Bladder microvascular endothelial cell (primary cell): ENCODE results near the gene KRTAP13-1. TPM values are rescaled to one million over a fixed set of nuclear protein-coding genes. Genes with fewer than 3 reads are reported as not detected.

Experiments used
- total RNA-seq: library from RNA; depleted of rRNA; stranded (reverse); fragments of >200 nt; gene quantifications from 2 replicates; pipeline ENCODE4 v1.2.3, GENCODE V29; 2014

KRTAP13-1 gene
- not detected in 2 replicates for total RNA-seq

GRCh38 chr21:30395731-30396130, at the start of gene KRTAP13-1:
TSS of gene KRTAP13-1 (plus strand) at chr21:30396031. CDS start at chr21:30396087, 56 bp downstream.

GRCh38 chr21:30348506-30348905, 47.3 kb upstream of the KRTAP13-1 start, which contains the start of gene KRTAP23-1:
TSS of gene KRTAP23-1 (minus strand) at chr21:30348606. CDS start at chr21:30348606, 0 bp downstream.

GRCh38 chr21:30372139-30372770, 23.6 kb upstream of the KRTAP13-1 start, which contains the start of gene KRTAP13-2:
TSS of gene KRTAP13-2 (minus strand) at chr21:30372271. CDS start at chr21:30372213, 58 bp downstream.

GRCh38 chr21:30425826-30426225, 30.0 kb downstream of the KRTAP13-1 start, which contains the start of gene KRTAP13-3:
TSS of gene KRTAP13-3 (minus strand) at chr21:30425926. CDS start at chr21:30425912, 14 bp downstream.

GRCh38 chr21:30430170-30430655, 34.4 kb downstream of the KRTAP13-1 start, which contains the start of gene KRTAP13-4:
TSS of gene KRTAP13-4 (plus strand) at chr21:30430220. CDS start at chr21:30430276, 56 bp downstream.

GRCh38 chr21:30439975-30440374, 44.1 kb downstream of the KRTAP13-1 start, which contains the start of gene KRTAP15-1:
TSS of gene KRTAP15-1 (plus strand) at chr21:30440275. CDS start at chr21:30440328, 53 bp downstream.

Other genes starting within 250 kb of the KRTAP13-1 start
- gene CLDN17, start 229.2 kb upstream of the KRTAP13-1 start, total RNA-seq = not detected in 2 replicates
- gene CLDN8, start 179.9 kb upstream of the KRTAP13-1 start, total RNA-seq = not detected in 2 replicates
- gene KRTAP24-1, start 113.1 kb upstream of the KRTAP13-1 start, total RNA-seq = not detected in 2 replicates
- not detected in 2 replicates for gene KRTAP25-1, start 106.5 kb upstream of the KRTAP13-1 start, total RNA-seq
- not detected in 2 replicates for gene KRTAP26-1, start 75.7 kb upstream of the KRTAP13-1 start, total RNA-seq
- not detected in 2 replicates for gene KRTAP27-1, start 58.3 kb upstream of the KRTAP13-1 start, total RNA-seq
- not detected in 2 replicates for gene KRTAP23-1, start 47.4 kb upstream of the KRTAP13-1 start, total RNA-seq
- gene KRTAP13-2, start 23.8 kb upstream of the KRTAP13-1 start, total RNA-seq = not detected in 2 replicates
- gene KRTAP13-3, start 29.9 kb downstream of the KRTAP13-1 start, total RNA-seq = not detected in 2 replicates
- not detected in 2 replicates for gene KRTAP13-4, start 34.2 kb downstream of the KRTAP13-1 start, total RNA-seq
- gene KRTAP15-1, start 44.2 kb downstream of the KRTAP13-1 start, total RNA-seq = not detected in 2 replicates
- not detected in 2 replicates for gene KRTAP19-1, start 84.3 kb downstream of the KRTAP13-1 start, total RNA-seq
- gene KRTAP19-2, start 91.4 kb downstream of the KRTAP13-1 start, total RNA-seq = not detected in 2 replicates
- gene KRTAP19-3, start 96.0 kb downstream of the KRTAP13-1 start, total RNA-seq = not detected in 2 replicates
- not detected in 2 replicates for gene KRTAP19-4, start 101.1 kb downstream of the KRTAP13-1 start, total RNA-seq
- not detected in 2 replicates for gene KRTAP19-5, start 106.1 kb downstream of the KRTAP13-1 start, total RNA-seq
- gene KRTAP19-6, start 145.8 kb downstream of the KRTAP13-1 start, total RNA-seq = not detected in 2 replicates
- gene KRTAP19-7, start 165.3 kb downstream of the KRTAP13-1 start, total RNA-seq = not detected in 2 replicates
- not detected in 2 replicates for gene KRTAP22-2, start 194.4 kb downstream of the KRTAP13-1 start, total RNA-seq
- not detected in 2 replicates for gene KRTAP6-3, start 196.4 kb downstream of the KRTAP13-1 start, total RNA-seq
- gene KRTAP6-2, start 202.9 kb downstream of the KRTAP13-1 start, total RNA-seq = not detected in 2 replicates
- gene KRTAP22-1, start 205.1 kb downstream of the KRTAP13-1 start, total RNA-seq = not detected in 2 replicates
- not detected in 2 replicates for gene KRTAP6-1, start 217.9 kb downstream of the KRTAP13-1 start, total RNA-seq
- not detected in 2 replicates for gene KRTAP20-1, start 220.4 kb downstream of the KRTAP13-1 start, total RNA-seq
- gene KRTAP20-4, start 224.6 kb downstream of the KRTAP13-1 start, total RNA-seq = not detected in 2 replicates
- not detected in 2 replicates for gene KRTAP20-2, start 239.2 kb downstream of the KRTAP13-1 start, total RNA-seq
- not detected in 2 replicates for gene KRTAP20-3, start 246.8 kb downstream of the KRTAP13-1 start, total RNA-seq